Measurements from ENCODE around the gene SMKR1.

- no peak for TF ChIP-seq CTCF (conservative IDR thresholded peaks at IDR 0.05; ENCODE audit: low read depth, low read length)
- no peak for TF ChIP-seq EZH2phosphoT487 (IDR thresholded peaks at IDR 0.05; ENCODE audit: borderline replicate concordance, low read length)
- no peak for TF ChIP-seq EZH2 (IDR thresholded peaks at IDR 0.05; ENCODE audit: low read length, unreplicated experiment)
Measured at GRCh38 chr7:129462420-129462819, 39.9 kb upstream of the SMKR1 start.
